GM18499 (cell line): Measurements from ENCODE around the gene CCT4.
"Not testable (repeated sequence)": the region's sequence is repeated elsewhere in the genome, so short reads cannot be mapped to it uniquely, and the experiment has no call there.

ENCODE experiments used
- ATAC-seq: cut with Tn5 transposase; IDR thresholded peaks from one replicate; pipeline ENCODE4 v1.9.1; 2021; ENCODE audit warnings: moderate number of reproducible peaks; ENCODE audit not compliant: insufficient read depth, unreplicated experiment

Gene CCT4, protein sequence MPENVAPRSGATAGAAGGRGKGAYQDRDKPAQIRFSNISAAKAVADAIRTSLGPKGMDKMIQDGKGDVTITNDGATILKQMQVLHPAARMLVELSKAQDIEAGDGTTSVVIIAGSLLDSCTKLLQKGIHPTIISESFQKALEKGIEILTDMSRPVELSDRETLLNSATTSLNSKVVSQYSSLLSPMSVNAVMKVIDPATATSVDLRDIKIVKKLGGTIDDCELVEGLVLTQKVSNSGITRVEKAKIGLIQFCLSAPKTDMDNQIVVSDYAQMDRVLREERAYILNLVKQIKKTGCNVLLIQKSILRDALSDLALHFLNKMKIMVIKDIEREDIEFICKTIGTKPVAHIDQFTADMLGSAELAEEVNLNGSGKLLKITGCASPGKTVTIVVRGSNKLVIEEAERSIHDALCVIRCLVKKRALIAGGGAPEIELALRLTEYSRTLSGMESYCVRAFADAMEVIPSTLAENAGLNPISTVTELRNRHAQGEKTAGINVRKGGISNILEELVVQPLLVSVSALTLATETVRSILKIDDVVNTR

GRCh38 chr2:61888267-61889055 is at the start of gene CCT4:
Gene CCT4, minus strand, starts transcription at chr2:61888656. Its CDS starts 149 bp downstream, at chr2:61888507.
- peak; percentile 53 for ATAC-seq

DNA sequence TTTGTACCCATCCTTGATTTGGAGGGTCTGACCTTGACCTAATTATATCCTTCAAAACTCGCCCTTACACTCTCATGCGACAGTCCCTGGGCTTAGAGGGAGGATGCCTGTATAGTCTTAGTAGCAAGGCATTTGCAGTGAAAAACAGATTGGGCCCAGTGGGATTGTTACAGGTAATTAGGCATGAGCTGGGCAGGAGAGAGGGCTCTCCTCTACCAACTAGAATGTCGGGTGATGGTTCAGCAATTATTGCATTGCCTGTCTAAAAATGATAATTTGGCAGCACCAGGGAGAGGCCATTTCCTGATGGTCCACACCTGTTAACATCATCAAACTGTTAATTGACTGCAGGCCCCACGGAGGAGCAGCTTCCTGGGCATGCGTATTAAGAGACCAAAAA is 49.4 kb upstream of the CCT4 start:
- ATAC-seq, result no peak

GRCh38 chr2:61937098-61937497 is 48.6 kb upstream of the CCT4 start:
- ATAC-seq, result no peak

- ATAC-seq, result no peak
Observed at GRCh38 chr2:61928826-61929461, 40.5 kb upstream of the CCT4 start.

DNA sequence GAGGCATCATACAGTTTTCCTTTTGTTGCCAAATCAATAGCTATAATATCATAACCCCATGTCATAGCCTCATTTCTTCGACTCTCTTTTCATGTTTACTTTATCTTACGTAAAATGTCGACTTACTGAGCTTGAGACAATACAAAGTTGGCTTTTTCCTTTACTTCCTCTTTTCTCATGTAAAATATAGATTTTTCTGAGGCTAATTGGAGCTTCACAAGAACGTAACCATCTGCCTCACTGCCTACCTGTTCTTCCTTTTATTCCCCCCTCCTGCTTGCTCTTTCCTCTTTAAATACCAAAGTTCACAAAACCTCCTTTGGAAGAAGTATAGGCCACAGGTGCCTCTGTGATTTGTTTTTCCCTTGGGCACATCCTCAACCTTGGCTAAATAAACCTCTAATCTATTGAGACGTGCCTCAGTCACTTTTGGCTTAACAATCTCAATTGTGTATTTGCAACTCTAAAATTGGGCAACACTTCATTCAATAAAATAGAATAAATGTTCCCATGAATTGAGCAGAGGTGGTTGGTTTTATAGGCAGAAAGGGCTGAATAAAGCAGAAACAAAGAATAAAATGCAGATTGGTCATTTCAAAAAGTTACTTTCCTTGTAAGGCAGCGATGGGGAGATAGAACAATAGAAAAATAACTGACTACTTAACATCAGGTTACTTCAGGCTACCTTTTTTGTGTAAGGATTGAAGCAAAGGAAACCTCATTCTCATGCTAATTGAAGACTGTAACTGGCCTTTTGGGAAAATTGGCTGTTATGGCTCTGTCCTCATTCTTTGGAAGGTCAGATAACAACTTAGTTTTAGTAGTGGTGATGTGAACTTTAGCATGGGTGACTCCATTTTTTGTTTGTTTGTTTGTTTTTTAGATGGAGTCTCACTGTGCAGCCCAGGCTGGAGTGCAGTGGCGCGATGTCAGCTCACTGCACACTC is 38.3 kb upstream of the CCT4 start:
- no peak for ATAC-seq

GRCh38 chr2:61924895-61925663 is 36.6 kb upstream of the CCT4 start:
- no peak for ATAC-seq

- ATAC-seq, result no peak
Observed at GRCh38 chr2:61922714-61923113, 34.3 kb upstream of the CCT4 start.

DNA sequence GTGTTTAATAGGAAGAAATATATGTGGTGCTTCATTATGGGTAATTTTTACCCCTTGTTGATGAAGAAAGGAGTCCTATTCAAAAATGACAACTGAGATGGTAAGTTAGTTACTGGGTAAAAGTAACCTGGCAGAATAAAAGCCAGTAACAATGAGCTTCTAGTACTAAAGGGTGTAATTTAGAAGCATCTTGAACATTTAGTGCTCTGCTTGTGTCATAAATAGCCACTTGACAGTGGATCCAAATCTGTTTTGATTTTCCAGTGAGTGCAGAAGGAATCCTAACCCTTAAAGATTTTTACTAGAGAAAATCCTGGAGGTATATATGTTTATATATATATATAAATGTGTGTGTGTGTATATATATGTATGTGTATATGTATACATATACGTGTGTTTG is 32.1 kb upstream of the CCT4 start:
- ATAC-seq, result no peak

DNA sequence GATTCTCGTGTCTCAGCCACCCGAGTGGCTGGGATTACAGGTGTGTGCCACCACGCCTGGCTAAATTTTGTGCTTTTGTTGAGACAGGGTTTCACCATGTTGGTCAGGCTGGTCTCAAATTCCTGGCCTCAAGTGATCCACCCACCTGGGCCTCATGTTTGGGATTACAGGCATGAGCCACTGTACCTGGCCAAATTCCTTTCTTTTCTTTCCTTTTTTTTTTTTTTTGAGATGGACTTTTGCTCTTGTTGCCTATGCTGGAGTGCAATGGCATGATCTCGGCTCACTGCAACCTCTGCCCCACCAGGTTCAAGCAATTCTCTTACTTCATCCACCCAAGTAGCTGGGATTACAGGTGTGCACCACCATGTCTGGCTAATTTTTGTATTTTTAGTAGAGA is 26.3 kb upstream of the CCT4 start:
- ATAC-seq, result not testable (repeated sequence)

- no peak for ATAC-seq
Observed at GRCh38 chr2:61911510-61911909, 23.1 kb upstream of the CCT4 start.

- no peak for ATAC-seq
Observed at GRCh38 chr2:61910603-61911002, 22.1 kb upstream of the CCT4 start.

GRCh38 chr2:61909116-61909515 is 20.7 kb upstream of the CCT4 start:
- ATAC-seq, result no peak

GRCh38 chr2:61906186-61906470 is 17.7 kb upstream of the CCT4 start:
- ATAC-seq, result no peak

- peak; percentile 73 for ATAC-seq
Observed at GRCh38 chr2:61905372-61906185, 17.1 kb upstream of the CCT4 start, which contains the start of gene COMMD1. Gene COMMD1, plus strand, starts transcription at chr2:61905674. Its CDS starts 5 bp downstream, at chr2:61905679.

GRCh38 chr2:61900281-61900680 is 11.8 kb upstream of the CCT4 start:
- ATAC-seq, result no peak

DNA sequence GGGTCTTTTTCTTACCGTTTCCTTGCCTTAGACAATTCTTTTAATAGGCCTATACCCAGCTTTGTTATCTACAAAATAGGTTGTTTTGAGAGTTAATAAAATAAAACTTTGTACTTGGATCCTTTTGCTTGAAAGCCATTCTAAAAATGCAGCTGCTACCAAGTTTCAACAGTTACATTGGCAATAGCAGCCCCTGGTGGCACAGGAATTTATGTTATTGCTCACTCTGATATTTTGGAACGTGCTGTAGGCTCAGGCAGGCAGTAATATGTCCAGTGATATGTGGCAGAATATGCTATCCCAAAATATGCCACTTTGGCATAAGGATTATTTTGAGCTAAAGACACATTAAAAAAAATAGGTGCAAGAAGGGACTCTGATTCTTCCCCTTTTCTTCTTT is 10.4 kb upstream of the CCT4 start:
- no peak for ATAC-seq

DNA sequence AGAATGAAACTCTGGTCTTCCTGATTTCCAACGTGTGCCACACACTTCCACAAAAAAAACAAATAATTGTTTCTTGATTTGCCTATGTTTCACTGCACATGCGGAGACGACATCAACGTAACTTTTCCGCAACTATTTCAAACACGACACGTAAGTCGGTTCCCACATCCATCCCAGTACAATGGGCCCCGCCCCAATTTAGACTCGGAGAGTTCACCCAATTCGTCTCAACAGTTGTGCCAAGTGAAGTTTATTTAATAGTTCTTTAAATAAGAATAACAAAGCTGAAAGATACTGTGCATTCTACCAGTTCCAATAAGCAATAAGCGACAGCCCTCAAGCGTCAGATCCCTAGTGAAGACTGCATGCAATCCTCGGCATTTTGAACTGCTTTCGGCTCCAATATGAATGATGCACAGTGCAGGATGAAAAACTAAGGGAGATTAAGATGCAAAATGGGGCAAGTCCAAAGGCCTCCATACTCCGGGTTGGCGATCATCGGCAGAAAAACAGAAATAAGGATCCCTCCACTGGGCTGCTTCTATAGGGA is 664 bp downstream of the CCT4 start:
- no peak for ATAC-seq
